ENCODE results near the gene GPR143. TPM values are rescaled to one million over a fixed set of nuclear protein-coding genes. Genes with fewer than 3 reads are reported as not detected.
"Not testable (repeated sequence)": the region's sequence is repeated elsewhere in the genome, so short reads cannot be mapped to it uniquely, and the experiment has no call there.

GPR143 gene
- 4.7 TPM in 2 replicates for total RNA-seq (ENCODE audit: low replicate concordance)
- long read RNA-seq, partial matches to known transcripts: 2 of 10 reads
- long read RNA-seq, other reads (novel, unspliced or antisense): 8 of 10 reads

GRCh38 chrX:9765737-9766097 lies at the start of gene GPR143:
TSS of gene GPR143 (minus strand) at chrX:9765847. CDS start at chrX:9765817, 30 bp downstream.
- no peak for DNase-seq (ENCODE audit: extremely low spot score, unreplicated experiment)
- H3K27ac Mint-ChIP-seq: no peak within 1 kb of the TSS
- TF ChIP-seq CTCF (conservative IDR thresholded peaks at IDR 0.05): no peak
- peak within 1 kb of the TSS; percentile 44 for H3K4me3 Mint-ChIP-seq
- H3K9me3 Mint-ChIP-seq: no peaks in the 10 kb centered on the region
- no peaks in the 10 kb centered on the region for H3K4me1 Mint-ChIP-seq (ENCODE audit: unreplicated experiment)
- H3K27me3 Mint-ChIP-seq: peaks cover 6% of the 10 kb centered on the region
- no peaks in the 10 kb centered on the region for H3K36me3 Mint-ChIP-seq

GRCh38 chrX:9811086-9811485 lies 45.4 kb upstream of the GPR143 start:
- not testable (repeated sequence) for H3K27ac Mint-ChIP-seq; H3K27me3 Mint-ChIP-seq; DNase-seq (ENCODE audit: extremely low spot score, unreplicated experiment); H3K9me3 Mint-ChIP-seq; H3K4me3 Mint-ChIP-seq; H3K4me1 Mint-ChIP-seq (ENCODE audit: unreplicated experiment); H3K36me3 Mint-ChIP-seq

GRCh38 chrX:9809876-9810275 lies 44.2 kb upstream of the GPR143 start:
- not testable (repeated sequence) for H3K27me3 Mint-ChIP-seq; H3K4me1 Mint-ChIP-seq (ENCODE audit: unreplicated experiment); H3K27ac Mint-ChIP-seq; H3K36me3 Mint-ChIP-seq; H3K4me3 Mint-ChIP-seq; H3K9me3 Mint-ChIP-seq; DNase-seq (ENCODE audit: extremely low spot score, unreplicated experiment)

- no peak overlapping the region for H3K4me3 Mint-ChIP-seq
- H3K27ac Mint-ChIP-seq: no peak overlapping the region
- H3K27me3 Mint-ChIP-seq: no peaks in the 10 kb centered on the region
- no peaks in the 10 kb centered on the region for H3K4me1 Mint-ChIP-seq (ENCODE audit: unreplicated experiment)
- DNase-seq (ENCODE audit: extremely low spot score, unreplicated experiment): no peak
- H3K36me3 Mint-ChIP-seq: peaks cover 4% of the 10 kb centered on the region
- peaks cover 5% of the 10 kb centered on the region for H3K9me3 Mint-ChIP-seq
- TF ChIP-seq CTCF (conservative IDR thresholded peaks at IDR 0.05): no peak
These were observed 41.9 kb upstream of the GPR143 start for GRCh38 chrX:9807355-9808182.

- Mint-ChIP-seq H3K27me3 (no peaks in the 10 kb centered on the region), H3K4me3 (no peak overlapping the region), H3K4me1 (ENCODE audit: unreplicated experiment) (no peaks in the 10 kb centered on the region), H3K36me3 (peaks cover 4% of the 10 kb centered on the region), H3K27ac (no peak overlapping the region), H3K9me3 (peaks cover 5% of the 10 kb centered on the region)
- DNase-seq (ENCODE audit: extremely low spot score, unreplicated experiment): no peak
- no peak for TF ChIP-seq CTCF (conservative IDR thresholded peaks at IDR 0.05)
These were observed 40.3 kb upstream of the GPR143 start for GRCh38 chrX:9805956-9806355.

GRCh38 chrX:9804444-9804843 lies 38.8 kb upstream of the GPR143 start:
- H3K36me3 Mint-ChIP-seq: peaks cover 10% of the 10 kb centered on the region
- peaks cover 10% of the 10 kb centered on the region for H3K9me3 Mint-ChIP-seq
- H3K27me3 Mint-ChIP-seq: no peaks in the 10 kb centered on the region
- no peak for TF ChIP-seq CTCF (conservative IDR thresholded peaks at IDR 0.05)
- no peaks in the 10 kb centered on the region for H3K4me1 Mint-ChIP-seq (ENCODE audit: unreplicated experiment)
- no peak for DNase-seq (ENCODE audit: extremely low spot score, unreplicated experiment)
- H3K27ac Mint-ChIP-seq: no peak overlapping the region
- no peak overlapping the region for H3K4me3 Mint-ChIP-seq

Data from type B pancreatic cell (in vitro differentiated cells).